Sigmoid colon (tissue), 7 donors: ENCODE results near the gene NUBP1. TPM values are rescaled to one million over a fixed set of nuclear protein-coding genes. Genes with fewer than 3 reads are reported as not detected.

Source experiments
- DNase-seq: peaks from one replicate; pipeline ENCODE4 v3.0.0-alpha.2; 2019
- H3K27ac ChIP-seq, 4 donors: fragments of 200-600 bp; sonication (generic); one replicate each; pipeline ENCODE4 v1.5.1; 2016 to 2019; ENCODE audit warnings: mild to moderate bottlenecking in 1 of 4
- H3K27me3 ChIP-seq, 3 donors: fragments of 200-600 bp; sonication (generic); one replicate each; pipeline ENCODE4 v1.5.1; 2019; ENCODE audit warnings: mild to moderate bottlenecking in 1 of 3
- H3K36me3 ChIP-seq, 4 donors: fragments of 200-600 bp; sonication (generic); one replicate each; pipeline ENCODE4 v1.5.1; 2016 to 2019
- H3K4me1 ChIP-seq, 4 donors: fragments of 200-600 bp; sonication (generic); one replicate each; pipeline ENCODE4 v1.5.1; 2017 to 2019
- H3K4me3 ChIP-seq, 4 donors: fragments of 200-600 bp; sonication (generic); one replicate each; pipeline ENCODE4 v1.5.1; 2017 to 2019; ENCODE audit warnings: mild to moderate bottlenecking in 2 of 4, moderate library complexity in 1 of 4
- H3K9me3 ChIP-seq, 4 donors: fragments of 200-600 bp in 3 of 4; sonication (generic) in 3 of 4; one replicate each; pipeline versions ENCODE4 v1.5.1 to v1.6.1; 2013 to 2019
- CTCF ChIP-seq, 4 experiments: fragments of 450-650 bp in 3 of 4; fragments of 200-600 bp in 1 of 4; IDR thresholded peaks; one replicate each; pipeline ENCODE4 v1.5.1; 2016 to 2019; ENCODE audit warnings: antibody characterized with exemption in 4 of 4, mild to moderate bottlenecking in 3 of 4, moderate library complexity in 2 of 4
- EP300 ChIP-seq, 4 donors: sonication (generic); formaldehyde crosslinking; IDR thresholded peaks; one replicate each; pipeline ENCODE4 v1.6.1; 2017; ENCODE audit warnings: antibody characterized with exemption in 4 of 4
- POLR2A ChIP-seq, 2 donors: fragments of 450-650 bp; IDR thresholded peaks; one replicate each; pipeline ENCODE4 v1.6.1; 2016; ENCODE audit warnings: antibody characterized with exemption in 2 of 2, mild to moderate bottlenecking in 2 of 2, moderate library complexity in 2 of 2
- POLR2AphosphoS5 ChIP-seq, 4 donors: sonication (generic); formaldehyde crosslinking; IDR thresholded peaks; one replicate each; pipeline ENCODE4 v1.6.1; 2017; ENCODE audit warnings: antibody characterized with exemption in 4 of 4
- WGBS, 2 donors: extraction: QIAGEN DNeasy Blood & Tissue Kit; methylation state at CpG; one replicate each; pipeline ENCODE4 v1.1.7; 2013; 5-methylcytosine and 5-hydroxymethylcytosine counted together
- intact Hi-C: fragments of 100-400 bp; cut with DNase I; formaldehyde crosslinking; loops from one replicate; pipeline ENCODE4 v1.15.1; 2023
- polyA plus RNA-seq, 3 donors: library from polyadenylated mRNA; stranded (reverse); fragments of 200-250 nt; gene quantifications; one replicate each; pipeline ENCODE4 v1.2.3, GENCODE V29; 2013
- total RNA-seq, 4 donors: library from RNA; depleted of rRNA; stranded (reverse); fragments of >200 nt; gene quantifications; one replicate each; pipeline ENCODE4 v1.1.0, GENCODE V29; 2016
- donor health status: healthy with polysubstance abuse.
- donor health status: Bipolar disorder and iron deficiency.
- donor health status: healthy.

Gene NUBP1
- total and polyA plus RNA-seq, 7 donors, result 26.3 to 37.6 (median 32.9) TPM

DNA sequence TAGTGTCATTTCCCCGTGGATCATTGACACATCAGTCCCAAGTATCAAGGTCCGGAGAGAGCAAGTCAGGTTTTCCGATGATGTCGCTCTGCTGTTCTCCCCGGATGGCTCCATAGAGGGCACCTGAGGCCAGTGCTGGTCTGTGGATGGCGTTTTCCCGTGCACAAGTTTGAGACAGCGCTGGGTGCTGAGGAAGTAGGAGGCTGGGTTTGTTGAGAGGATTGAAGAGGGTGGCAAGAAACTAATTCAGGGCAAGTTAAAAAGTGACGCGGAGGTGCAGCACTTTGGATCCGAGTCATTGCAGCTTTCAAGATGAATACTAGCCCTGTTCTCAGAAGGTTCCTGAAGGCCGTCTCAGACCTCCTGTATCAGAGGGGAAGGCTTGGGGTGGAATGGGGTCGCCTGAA is 7.7 kb downstream of the NUBP1 start:
- no peak for TF ChIP-seq EP300 (IDR thresholded peaks at IDR 0.05)
- TF ChIP-seq POLR2A (IDR thresholded peaks at IDR 0.05), result no peak
- no peak for TF ChIP-seq CTCF (IDR thresholded peaks at IDR 0.05)
- TF ChIP-seq POLR2AphosphoS5 (IDR thresholded peaks at IDR 0.05), result no peak
- Histone ChIP-seq H3K27me3 (no peaks in the 10 kb centered on the region), H3K9me3 (no peaks in the 10 kb centered on the region), H3K36me3 (peaks cover 0 to 89% (median 41%) of the 10 kb centered on the region in 4 donors), H3K4me1 (peaks cover 0 to 3% (median under 1%) of the 10 kb centered on the region in 4 donors), H3K4me3 (no peak overlapping the region), H3K27ac (no peak overlapping the region)
- intact Hi-C loops, result no loop called here
- no peak for DNase-seq
- WGBS, 2 donors, result 82 to 83% methylated on average over 13 of the region's 13 CpGs

GRCh38 chr16:10752843-10753523 is 9.3 kb downstream of the NUBP1 start:
- WGBS, 2 donors, result 72 to 88% methylated on average over 10 of the region's 10 CpGs
- H3K36me3 ChIP-seq, result peaks cover 9 to 95% (median 47%) of the 10 kb centered on the region in 4 donors
- DNase-seq, result no peak

GRCh38 chr16:10753670-10754069 is 10.0 kb downstream of the NUBP1 start:
- Histone ChIP-seq H3K9me3 (no peaks in the 10 kb centered on the region), H3K27ac (peak overlapping the region in 1 of 4 donors; percentile 32), H3K36me3 (peaks cover 16 to 95% (median 47%) of the 10 kb centered on the region in 4 donors), H3K4me3 (no peak overlapping the region), H3K4me1 (no peaks in the 10 kb centered on the region), H3K27me3 (no peaks in the 10 kb centered on the region)
- TF ChIP-seq POLR2AphosphoS5 (IDR thresholded peaks at IDR 0.05), result no peak
- TF ChIP-seq CTCF (IDR thresholded peaks at IDR 0.05), result no peak
- no peak for TF ChIP-seq EP300 (IDR thresholded peaks at IDR 0.05)
- TF ChIP-seq POLR2A (IDR thresholded peaks at IDR 0.05), result no peak
- WGBS, 2 donors, result 95 to 96% methylated on average over 7 of the region's 7 CpGs
- DNase-seq, result no peak
- intact Hi-C loops, result no loop called here

More at GRCh38 chr16:10752843-10753523, 9.3 kb downstream of the NUBP1 start:
- Histone ChIP-seq H3K27me3 (no peaks in the 10 kb centered on the region), H3K4me3 (no peak overlapping the region), H3K9me3 (no peaks in the 10 kb centered on the region), H3K4me1 (no peaks in the 10 kb centered on the region), H3K27ac (peak overlapping the region in 1 of 4 donors; percentile 32)
- no peak for TF ChIP-seq POLR2A (IDR thresholded peaks at IDR 0.05)
- no peak for TF ChIP-seq EP300 (IDR thresholded peaks at IDR 0.05)
- no peak for TF ChIP-seq POLR2AphosphoS5 (IDR thresholded peaks at IDR 0.05)
- intact Hi-C loops, result no loop called here

DNA sequence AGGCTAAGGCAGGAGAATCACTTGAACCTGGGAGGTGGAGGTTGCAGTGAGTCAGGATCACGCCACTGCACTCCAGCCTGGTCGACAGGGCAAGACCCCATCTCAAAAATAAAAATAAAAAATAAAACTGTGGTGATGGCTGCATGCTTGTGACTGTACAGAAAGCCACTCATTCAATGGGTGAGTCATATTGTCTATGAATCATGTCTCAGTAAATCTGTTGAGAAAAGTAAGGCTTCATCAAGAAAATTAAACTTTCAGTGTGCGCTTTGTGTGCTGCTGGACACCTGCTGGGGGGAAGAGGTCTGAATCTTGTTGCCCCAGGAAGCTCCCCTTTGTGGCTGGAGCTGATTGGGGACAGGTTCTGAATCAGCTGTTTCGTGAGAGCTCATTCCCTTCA is 11.3 kb downstream of the NUBP1 start:
- intact Hi-C loops, result no loop called here
- H3K4me3 ChIP-seq, result no peak overlapping the region
- no peak for DNase-seq
- H3K36me3 ChIP-seq, result peaks cover 28 to 97% (median 56%) of the 10 kb centered on the region in 4 donors
- no peak overlapping the region for H3K27ac ChIP-seq
- TF ChIP-seq POLR2A (IDR thresholded peaks at IDR 0.05) (no peak), EP300 (IDR thresholded peaks at IDR 0.05) (no peak), CTCF (IDR thresholded peaks at IDR 0.05) (no peak), POLR2AphosphoS5 (IDR thresholded peaks at IDR 0.05) (no peak)
- 92 to 94% methylated on average over 4 of the region's 4 CpGs for WGBS, 2 donors
- H3K9me3 ChIP-seq, result no peaks in the 10 kb centered on the region
- no peaks in the 10 kb centered on the region for H3K27me3 ChIP-seq
- H3K4me1 ChIP-seq, result no peaks in the 10 kb centered on the region

DNA sequence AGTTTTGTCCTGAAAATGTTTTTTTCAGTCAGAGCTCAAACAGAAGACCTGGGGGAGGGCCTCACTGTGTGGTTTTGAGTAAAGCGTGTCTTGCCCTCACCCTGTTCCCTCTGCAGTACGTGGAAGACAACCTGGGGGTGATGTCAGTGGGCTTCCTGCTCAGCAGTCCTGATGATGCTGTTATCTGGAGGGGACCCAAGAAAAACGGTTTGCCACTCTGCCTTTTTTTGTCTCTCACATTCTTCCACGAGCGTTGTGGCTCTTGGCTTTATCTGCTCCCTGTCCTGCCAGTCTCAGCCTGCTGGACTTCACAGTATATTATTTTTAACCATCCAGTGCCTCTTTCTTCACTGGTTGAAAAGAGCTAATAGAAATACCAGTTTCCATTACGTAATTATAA is 12.9 kb downstream of the NUBP1 start:
- no peak for DNase-seq
- H3K4me3 ChIP-seq, result no peak overlapping the region

More for the DNA sequence above, 12.9 kb downstream of the NUBP1 start:
- Histone ChIP-seq H3K9me3 (no peaks in the 10 kb centered on the region), H3K27me3 (no peaks in the 10 kb centered on the region), H3K36me3 (peaks cover 43 to 98% (median 70%) of the 10 kb centered on the region in 4 donors), H3K4me1 (no peaks in the 10 kb centered on the region), H3K27ac (no peak overlapping the region)
- TF ChIP-seq POLR2AphosphoS5 (IDR thresholded peaks at IDR 0.05) (no peak), POLR2A (IDR thresholded peaks at IDR 0.05) (no peak), EP300 (IDR thresholded peaks at IDR 0.05) (no peak), CTCF (IDR thresholded peaks at IDR 0.05) (no peak)
- intact Hi-C loops, result no loop called here
- WGBS, 2 donors, result 82 to 88% methylated on average over 6 of the region's 6 CpGs
